Measurements from ENCODE around the gene BRCA1. TPM values are rescaled to one million over a fixed set of nuclear protein-coding genes. Genes with fewer than 3 reads are reported as not detected.
"Not testable (repeated sequence)": the region's sequence is repeated elsewhere in the genome, so short reads cannot be mapped to it uniquely, and the experiment has no call there.

Gene BRCA1
- total and polyA plus RNA-seq, 2 experiments from 2014 or later, result 7.2 to 12.9 TPM

DNA sequence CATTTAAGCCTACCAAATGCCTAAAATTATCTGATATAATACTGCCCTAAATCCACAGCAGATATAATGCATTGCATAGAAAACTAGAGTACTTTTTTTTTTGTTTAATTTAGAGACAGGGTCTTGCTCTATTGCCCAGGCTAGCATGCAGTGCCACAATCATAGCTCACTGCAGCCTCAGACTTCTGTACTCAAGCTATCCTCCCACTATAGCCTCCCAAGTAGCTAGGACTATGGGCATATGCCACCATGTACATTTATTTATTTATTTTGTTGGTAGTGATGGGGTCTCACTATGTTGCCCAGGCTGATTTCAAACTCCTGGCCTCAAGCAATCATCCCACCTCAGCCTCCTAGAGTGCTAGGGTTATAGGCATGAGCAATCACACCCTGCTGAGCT lies 20.0 kb downstream of the BRCA1 start:
- Histone ChIP-seq H3K4me1 (ENCODE audit: low read depth) (peaks cover 12% of the 10 kb centered on the region), H3K27ac (no peak overlapping the region), H3K9me3 (ENCODE audit: low read depth) (no peaks in the 10 kb centered on the region), H3K4me3 (no peak overlapping the region), H3K27me3 (no peaks in the 10 kb centered on the region), H3K36me3 (no peaks in the 10 kb centered on the region)
- TF ChIP-seq, protein P1, sequence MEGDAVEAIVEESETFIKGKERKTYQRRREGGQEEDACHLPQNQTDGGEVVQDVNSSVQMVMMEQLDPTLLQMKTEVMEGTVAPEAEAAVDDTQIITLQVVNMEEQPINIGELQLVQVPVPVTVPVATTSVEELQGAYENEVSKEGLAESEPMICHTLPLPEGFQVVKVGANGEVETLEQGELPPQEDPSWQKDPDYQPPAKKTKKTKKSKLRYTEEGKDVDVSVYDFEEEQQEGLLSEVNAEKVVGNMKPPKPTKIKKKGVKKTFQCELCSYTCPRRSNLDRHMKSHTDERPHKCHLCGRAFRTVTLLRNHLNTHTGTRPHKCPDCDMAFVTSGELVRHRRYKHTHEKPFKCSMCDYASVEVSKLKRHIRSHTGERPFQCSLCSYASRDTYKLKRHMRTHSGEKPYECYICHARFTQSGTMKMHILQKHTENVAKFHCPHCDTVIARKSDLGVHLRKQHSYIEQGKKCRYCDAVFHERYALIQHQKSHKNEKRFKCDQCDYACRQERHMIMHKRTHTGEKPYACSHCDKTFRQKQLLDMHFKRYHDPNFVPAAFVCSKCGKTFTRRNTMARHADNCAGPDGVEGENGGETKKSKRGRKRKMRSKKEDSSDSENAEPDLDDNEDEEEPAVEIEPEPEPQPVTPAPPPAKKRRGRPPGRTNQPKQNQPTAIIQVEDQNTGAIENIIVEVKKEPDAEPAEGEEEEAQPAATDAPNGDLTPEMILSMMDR (IDR thresholded peaks at IDR 0.05; ENCODE audit: low read depth, low read length), result no peak
- no peak for DNase-seq (ENCODE audit: low read depth in 1 of 2, low spot score in 1 of 2)

DNA sequence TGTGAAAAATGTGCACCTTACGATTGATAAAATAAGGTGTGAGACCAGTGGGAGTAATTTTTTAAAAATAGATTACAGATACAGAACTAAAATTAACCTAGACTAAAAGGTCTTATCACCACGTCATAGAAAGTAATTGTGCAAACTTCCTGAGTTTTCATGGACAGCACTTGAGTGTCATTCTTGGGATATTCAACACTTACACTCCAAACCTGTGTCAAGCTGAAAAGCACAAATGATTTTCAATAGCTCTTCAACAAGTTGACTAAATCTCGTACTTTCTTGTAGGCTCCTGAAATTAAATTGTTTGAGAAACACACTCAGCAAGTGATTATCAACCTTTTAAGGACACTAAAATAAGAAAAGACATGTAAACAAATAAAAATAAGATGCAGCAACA lies 20.5 kb downstream of the BRCA1 start:
- Histone ChIP-seq H3K4me1 (ENCODE audit: low read depth) (peaks cover 12% of the 10 kb centered on the region), H3K9me3 (ENCODE audit: low read depth) (no peaks in the 10 kb centered on the region)
- TF ChIP-seq, protein P1 (IDR thresholded peaks at IDR 0.05; ENCODE audit: low read depth, low read length), result no peak

DNA sequence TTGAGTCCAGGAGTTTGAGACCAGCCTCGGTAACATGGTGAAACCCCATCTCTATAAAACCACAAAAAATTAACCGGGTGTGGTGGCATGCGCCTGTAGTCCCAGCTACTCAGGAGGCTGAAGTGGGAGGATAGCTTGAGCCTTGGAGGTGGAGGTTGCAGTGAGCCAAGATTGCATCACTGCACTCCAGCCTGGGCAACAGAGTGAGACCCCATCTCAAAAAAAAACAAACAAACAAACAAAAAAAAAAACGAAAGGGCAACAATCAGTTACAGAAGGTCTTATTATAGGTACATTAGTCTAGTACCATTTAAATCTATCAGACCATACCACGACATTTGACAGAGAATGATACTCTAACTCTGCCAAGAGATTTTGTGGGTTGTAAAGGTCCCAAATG lies 29.8 kb downstream of the BRCA1 start:
- DNase-seq (ENCODE audit: low read depth in 1 of 2, low spot score in 1 of 2); H3K4me3 ChIP-seq; H3K27me3 ChIP-seq; H3K9me3 ChIP-seq (ENCODE audit: low read depth); H3K27ac ChIP-seq; H3K36me3 ChIP-seq; H3K4me1 ChIP-seq (ENCODE audit: low read depth): not testable (repeated sequence)

More for the DNA sequence above, 20.5 kb downstream of the BRCA1 start:
- no peak overlapping the region for H3K4me3 ChIP-seq
- no peaks in the 10 kb centered on the region for H3K36me3 ChIP-seq
- H3K27ac ChIP-seq, result no peak overlapping the region
- DNase-seq (ENCODE audit: low read depth in 1 of 2, low spot score in 1 of 2), result peak; percentile 6 to 26
- H3K27me3 ChIP-seq, result no peaks in the 10 kb centered on the region

DNA sequence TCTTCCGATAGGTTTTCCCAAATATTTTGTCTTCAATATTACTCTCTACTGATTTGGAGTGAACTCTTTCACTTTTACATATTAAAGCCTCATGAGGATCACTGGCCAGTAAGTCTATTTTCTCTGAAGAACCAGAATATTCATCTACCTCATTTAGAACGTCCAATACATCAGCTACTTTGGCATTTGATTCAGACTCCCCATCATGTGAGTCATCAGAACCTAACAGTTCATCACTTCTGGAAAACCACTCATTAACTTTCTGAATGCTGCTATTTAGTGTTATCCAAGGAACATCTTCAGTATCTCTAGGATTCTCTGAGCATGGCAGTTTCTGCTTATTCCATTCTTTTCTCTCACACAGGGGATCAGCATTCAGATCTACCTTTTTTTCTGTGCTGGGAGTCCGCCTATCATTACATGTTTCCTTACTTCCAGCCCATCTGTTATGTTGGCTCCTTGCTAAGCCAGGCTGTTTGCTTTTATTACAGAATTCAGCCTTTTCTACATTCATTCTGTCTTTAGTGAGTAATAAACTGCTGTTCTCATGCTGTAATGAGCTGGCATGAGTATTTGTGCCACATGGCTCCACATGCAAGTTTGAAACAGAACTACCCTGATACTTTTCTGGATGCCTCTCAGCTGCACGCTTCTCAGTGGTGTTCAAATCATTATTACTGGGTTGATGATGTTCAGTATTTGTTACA lies 30.9 kb downstream of the BRCA1 start:
- Histone ChIP-seq H3K27ac (no peak overlapping the region), H3K27me3 (no peaks in the 10 kb centered on the region), H3K36me3 (no peaks in the 10 kb centered on the region), H3K4me1 (ENCODE audit: low read depth) (no peaks in the 10 kb centered on the region), H3K9me3 (ENCODE audit: low read depth) (no peaks in the 10 kb centered on the region), H3K4me3 (no peak overlapping the region)
- DNase-seq (ENCODE audit: low read depth in 1 of 2, low spot score in 1 of 2), result no peak
- TF ChIP-seq, protein P1 (IDR thresholded peaks at IDR 0.05; ENCODE audit: low read depth, low read length), result no peak

DNA sequence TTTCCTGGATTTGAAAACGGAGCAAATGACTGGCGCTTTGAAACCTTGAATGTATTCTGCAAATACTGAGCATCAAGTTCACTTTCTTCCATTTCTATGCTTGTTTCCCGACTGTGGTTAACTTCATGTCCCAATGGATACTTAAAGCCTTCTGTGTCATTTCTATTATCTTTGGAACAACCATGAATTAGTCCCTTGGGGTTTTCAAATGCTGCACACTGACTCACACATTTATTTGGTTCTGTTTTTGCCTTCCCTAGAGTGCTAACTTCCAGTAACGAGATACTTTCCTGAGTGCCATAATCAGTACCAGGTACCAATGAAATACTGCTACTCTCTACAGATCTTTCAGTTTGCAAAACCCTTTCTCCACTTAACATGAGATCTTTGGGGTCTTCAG lies 32.3 kb downstream of the BRCA1 start:
- Histone ChIP-seq H3K27me3 (no peaks in the 10 kb centered on the region), H3K27ac (no peak overlapping the region), H3K4me1 (ENCODE audit: low read depth) (no peaks in the 10 kb centered on the region), H3K36me3 (no peaks in the 10 kb centered on the region), H3K4me3 (no peak overlapping the region), H3K9me3 (ENCODE audit: low read depth) (no peaks in the 10 kb centered on the region)
- DNase-seq (ENCODE audit: low read depth in 1 of 2, low spot score in 1 of 2), result peak in 1 of 2 donors; percentile 40
- TF ChIP-seq, protein P1 (IDR thresholded peaks at IDR 0.05; ENCODE audit: low read depth, low read length), result no peak

DNA sequence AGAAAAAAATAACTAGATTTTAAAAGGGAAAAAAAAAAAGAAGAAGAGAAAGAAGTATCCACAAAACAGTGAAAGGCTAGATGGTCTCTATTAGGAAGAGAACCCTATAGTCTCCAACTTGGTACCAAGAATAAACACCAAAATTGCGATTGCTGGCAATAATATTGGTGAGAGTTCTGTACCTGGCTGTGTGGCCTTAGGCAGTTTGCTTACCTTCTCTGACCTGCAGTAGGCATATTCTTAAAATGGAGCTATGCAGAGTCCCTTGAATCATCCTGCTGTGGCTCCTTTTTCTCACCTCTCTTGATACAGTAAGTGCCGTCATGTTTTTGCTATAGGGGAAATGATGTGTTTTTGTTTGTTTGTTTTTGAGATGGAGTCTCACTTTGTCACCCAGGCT lies 35.1 kb downstream of the BRCA1 start:
- no peak for DNase-seq (ENCODE audit: low read depth in 1 of 2, low spot score in 1 of 2)
- no peaks in the 10 kb centered on the region for H3K27me3 ChIP-seq
- H3K4me3 ChIP-seq, result no peak overlapping the region
- H3K27ac ChIP-seq, result no peak overlapping the region
- H3K4me1 ChIP-seq (ENCODE audit: low read depth), result no peaks in the 10 kb centered on the region
- no peaks in the 10 kb centered on the region for H3K36me3 ChIP-seq
- TF ChIP-seq, protein P1 (IDR thresholded peaks at IDR 0.05; ENCODE audit: low read depth, low read length), result no peak
- H3K9me3 ChIP-seq (ENCODE audit: low read depth), result no peaks in the 10 kb centered on the region

Data from cardiac muscle cell (in vitro differentiated cells and primary cell).